ENCODE measurements around the gene TRIM2.
"Not testable (repeated sequence)": the region's sequence is repeated elsewhere in the genome, so short reads cannot be mapped to it uniquely, and the experiment has no call there.

Gene TRIM2

DNA sequence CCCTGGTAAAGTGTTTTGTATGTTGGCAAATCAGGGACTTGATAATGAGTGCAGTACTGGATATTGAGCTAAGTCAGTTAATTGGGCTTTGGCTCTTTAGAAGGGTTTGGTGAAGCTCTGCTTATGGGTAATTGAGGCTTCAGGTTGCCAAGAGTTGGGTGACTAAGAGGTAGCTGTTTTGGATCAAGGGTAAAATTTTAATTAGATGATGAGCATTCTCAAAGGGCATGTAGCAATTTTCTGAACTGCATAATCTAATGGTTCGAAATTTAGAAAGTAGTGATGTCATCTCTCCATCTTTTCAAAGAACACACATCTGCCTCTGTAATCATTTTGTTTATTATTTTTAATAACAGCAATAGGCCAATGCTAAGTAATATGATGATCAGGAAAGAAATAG, 5.5 kb upstream of the TRIM2 start:
- no peak for DNase-seq (ENCODE audit: low read depth in 1 of 2, low spot score in 1 of 2)
- TF ChIP-seq GABPA (IDR thresholded peaks at IDR 0.05; ENCODE audit: low read depth) (no peak), REST (IDR thresholded peaks at IDR 0.05; ENCODE audit: insufficient replicate concordance, low read depth) (no peak), POLR2AphosphoS5 (IDR thresholded peaks at IDR 0.05; ENCODE audit: low read depth) (no peak)
- TF ChIP-seq, protein P1, sequence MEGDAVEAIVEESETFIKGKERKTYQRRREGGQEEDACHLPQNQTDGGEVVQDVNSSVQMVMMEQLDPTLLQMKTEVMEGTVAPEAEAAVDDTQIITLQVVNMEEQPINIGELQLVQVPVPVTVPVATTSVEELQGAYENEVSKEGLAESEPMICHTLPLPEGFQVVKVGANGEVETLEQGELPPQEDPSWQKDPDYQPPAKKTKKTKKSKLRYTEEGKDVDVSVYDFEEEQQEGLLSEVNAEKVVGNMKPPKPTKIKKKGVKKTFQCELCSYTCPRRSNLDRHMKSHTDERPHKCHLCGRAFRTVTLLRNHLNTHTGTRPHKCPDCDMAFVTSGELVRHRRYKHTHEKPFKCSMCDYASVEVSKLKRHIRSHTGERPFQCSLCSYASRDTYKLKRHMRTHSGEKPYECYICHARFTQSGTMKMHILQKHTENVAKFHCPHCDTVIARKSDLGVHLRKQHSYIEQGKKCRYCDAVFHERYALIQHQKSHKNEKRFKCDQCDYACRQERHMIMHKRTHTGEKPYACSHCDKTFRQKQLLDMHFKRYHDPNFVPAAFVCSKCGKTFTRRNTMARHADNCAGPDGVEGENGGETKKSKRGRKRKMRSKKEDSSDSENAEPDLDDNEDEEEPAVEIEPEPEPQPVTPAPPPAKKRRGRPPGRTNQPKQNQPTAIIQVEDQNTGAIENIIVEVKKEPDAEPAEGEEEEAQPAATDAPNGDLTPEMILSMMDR (IDR thresholded peaks at IDR 0.05; ENCODE audit: insufficient read depth, low read length), result no peak
- no peak overlapping the region for H3K27ac ChIP-seq (replicated peaks)
- no peaks in the 10 kb centered on the region for H3K27me3 ChIP-seq (ENCODE audit: insufficient read depth, poor library complexity, severe bottlenecking)
- H3K4me3 ChIP-seq (replicated peaks; ENCODE audit: insufficient read depth, low read length), result no peak overlapping the region

DNA sequence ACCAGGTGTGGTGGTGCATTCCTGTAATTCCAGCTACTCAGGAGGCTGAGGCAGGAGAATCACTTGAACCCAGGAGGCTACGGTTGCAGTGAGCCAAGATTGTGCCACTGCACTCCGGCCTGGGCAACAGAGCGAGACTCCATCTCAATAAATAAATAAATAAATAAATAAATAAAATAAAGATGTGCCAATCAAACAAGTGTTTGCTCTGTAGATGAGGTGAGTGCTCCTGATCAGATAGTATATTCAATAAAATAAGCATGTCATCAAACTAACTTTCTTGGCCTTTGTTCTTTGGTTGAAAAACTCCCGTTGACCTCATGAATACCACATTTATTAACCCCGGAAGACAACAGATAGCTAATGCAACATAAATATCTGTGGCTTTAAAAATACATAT, 497 bp upstream of the TRIM2 start:
- DNase-seq (ENCODE audit: low read depth in 1 of 2, low spot score in 1 of 2); H3K4me3 ChIP-seq (replicated peaks; ENCODE audit: insufficient read depth, low read length); H3K27ac ChIP-seq (replicated peaks); H3K27me3 ChIP-seq (ENCODE audit: insufficient read depth, poor library complexity, severe bottlenecking): not testable (repeated sequence)

GRCh38 chr4:153204728-153205648, 745 bp downstream of the TRIM2 start:
- DNase-seq (ENCODE audit: low read depth in 1 of 2, low spot score in 1 of 2), result no peak
- no peak for TF ChIP-seq REST (IDR thresholded peaks at IDR 0.05; ENCODE audit: insufficient replicate concordance, low read depth)
- Histone ChIP-seq H3K27ac (replicated peaks) (no peak overlapping the region), H3K4me3 (replicated peaks; ENCODE audit: insufficient read depth, low read length) (no peak overlapping the region), H3K27me3 (ENCODE audit: insufficient read depth, poor library complexity, severe bottlenecking) (no peaks in the 10 kb centered on the region)

- no peaks in the 10 kb centered on the region for H3K27me3 ChIP-seq (ENCODE audit: insufficient read depth, poor library complexity, severe bottlenecking)
- TF ChIP-seq, protein P1 (IDR thresholded peaks at IDR 0.05; ENCODE audit: insufficient read depth, low read length), result no peak
- TF ChIP-seq POLR2AphosphoS5 (IDR thresholded peaks at IDR 0.05; ENCODE audit: low read depth) (no peak), GABPA (IDR thresholded peaks at IDR 0.05; ENCODE audit: low read depth) (no peak), SPI1 (IDR thresholded peaks at IDR 0.05; ENCODE audit: borderline replicate concordance, low read depth) (no peak), REST (IDR thresholded peaks at IDR 0.05; ENCODE audit: insufficient replicate concordance, low read depth) (no peak)
- no peak overlapping the region for H3K4me3 ChIP-seq (replicated peaks; ENCODE audit: insufficient read depth, low read length)
- DNase-seq (ENCODE audit: low read depth in 1 of 2, low spot score in 1 of 2), result no peak
- H3K27ac ChIP-seq (replicated peaks), result no peak overlapping the region
Observed at GRCh38 chr4:153205757-153206156, 1.5 kb downstream of the TRIM2 start.

Measured in HL-60 (cell line).